Gastroesophageal sphincter (tissue), 4 donors: ENCODE measurements around the gene FADS6. TPM values are rescaled to one million over a fixed set of nuclear protein-coding genes. Genes with fewer than 3 reads are reported as not detected.

Experiments used
- ATAC-seq: fragments of 150-250 bp; one replicate; pipeline ENCODE4 v1.9.1; 2016; ENCODE audit warnings: mild to moderate bottlenecking, moderate library complexity
- H3K27ac ChIP-seq, 4 donors: fragments of 200-600 bp; sonication (generic) in 3 of 4; 1 replicate in 3 of 4; 2 replicates in 1 of 4; pipeline ENCODE4 v1.5.1; 2016 to 2019
- H3K27me3 ChIP-seq: fragments of 200-600 bp; sonication (generic); one replicate; pipeline ENCODE4 v1.5.1; 2019
- H3K36me3 ChIP-seq, 2 donors: fragments of 200-600 bp; sonication (generic); one replicate each; pipeline ENCODE4 v1.5.1; 2019; ENCODE audit warnings: control low read depth in 1 of 2
- H3K4me1 ChIP-seq, 3 donors: fragments of 200-600 bp; sonication (generic); 1 replicate in 2 of 3; 2 replicates in 1 of 3; pipeline ENCODE4 v1.5.1; 2016 to 2019; ENCODE audit warnings: control low read depth in 2 of 3
- H3K4me3 ChIP-seq, 2 donors: fragments of 200-600 bp; sonication (generic); one replicate each; pipeline ENCODE4 v1.5.1; 2019; ENCODE audit warnings: mild to moderate bottlenecking in 1 of 2, moderate library complexity in 1 of 2
- H3K9me3 ChIP-seq, 3 donors: fragments of 200-600 bp; sonication (generic); one replicate each; pipeline ENCODE4 v1.5.1; 2017 to 2019; ENCODE audit warnings: control low read depth in 2 of 3
- EP300 ChIP-seq: sonication (generic); formaldehyde crosslinking; IDR thresholded peaks from one replicate; pipeline ENCODE4 v1.6.1; 2017; ENCODE audit warnings: antibody characterized with exemption, mild to moderate bottlenecking
- POLR2A ChIP-seq, 2 donors: fragments of 450-650 bp; IDR thresholded peaks; one replicate each; pipeline ENCODE4 v1.6.1; 2017; ENCODE audit warnings: antibody characterized with exemption in 2 of 2, mild to moderate bottlenecking in 2 of 2, moderate library complexity in 1 of 2
- POLR2AphosphoS5 ChIP-seq: sonication (generic); formaldehyde crosslinking; IDR thresholded peaks from one replicate; pipeline ENCODE4 v1.6.1; 2017; ENCODE audit warnings: antibody characterized with exemption
- whole genome bisulfite sequencing, 2 donors: methylation state at CpG; one replicate each; pipeline ENCODE4 v1.1.5; 2018; ENCODE audit warnings: low coverage in 1 of 2; 5-methylcytosine and 5-hydroxymethylcytosine counted together
- total RNA-seq, 4 donors: library from RNA; depleted of rRNA; stranded (reverse); fragments of >200 nt; gene quantifications; one replicate each; pipeline ENCODE4 v1.1.0, GENCODE V29; 2016
- TF ChIP-seq, protein P1 (sequence below), 4 experiments: fragments of 200-600 bp in 2 of 4; fragments of 450-650 bp in 2 of 4; sonication (generic) in 1 of 4; IDR thresholded peaks; one replicate each; pipeline ENCODE4 v1.5.1; 2017 to 2019; ENCODE audit warnings: antibody characterized with exemption in 4 of 4, mild to moderate bottlenecking in 2 of 4, moderate library complexity in 2 of 4

FADS6 gene
- total RNA-seq, 4 donors from 2014 or later, result 0.37 TPM; not detected in 3

DNA sequence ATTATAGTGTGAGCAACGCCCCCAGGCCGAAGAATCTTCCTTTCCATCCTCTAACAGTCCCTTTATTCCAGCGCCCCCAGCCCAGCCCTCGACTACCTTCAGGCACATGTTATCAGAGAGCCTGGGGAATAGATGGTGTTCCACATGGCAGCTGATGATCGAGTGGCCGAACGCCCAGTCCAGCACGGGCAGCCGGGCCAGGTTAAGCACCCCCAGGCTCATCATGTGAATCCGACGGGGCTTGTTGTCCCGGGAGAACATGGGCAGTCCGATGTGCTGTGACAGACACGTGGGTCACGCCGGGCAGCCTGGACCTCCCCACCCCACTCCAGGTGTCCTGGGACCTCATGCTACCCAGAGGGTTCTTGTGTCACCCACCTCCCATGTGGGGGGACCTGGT lies 14.1 kb downstream of the FADS6 start:
- Histone ChIP-seq H3K36me3 (no peaks in the 10 kb centered on the region), H3K4me3 (no peak overlapping the region), H3K4me1 (no peaks in the 10 kb centered on the region), H3K27me3 (peaks cover 48% of the 10 kb centered on the region), H3K27ac (no peak overlapping the region), H3K9me3 (no peaks in the 10 kb centered on the region)
- TF ChIP-seq POLR2A (IDR thresholded peaks at IDR 0.05), result no peak
- no peak for TF ChIP-seq EP300
- no peak for TF ChIP-seq POLR2AphosphoS5
- TF ChIP-seq, protein P1, sequence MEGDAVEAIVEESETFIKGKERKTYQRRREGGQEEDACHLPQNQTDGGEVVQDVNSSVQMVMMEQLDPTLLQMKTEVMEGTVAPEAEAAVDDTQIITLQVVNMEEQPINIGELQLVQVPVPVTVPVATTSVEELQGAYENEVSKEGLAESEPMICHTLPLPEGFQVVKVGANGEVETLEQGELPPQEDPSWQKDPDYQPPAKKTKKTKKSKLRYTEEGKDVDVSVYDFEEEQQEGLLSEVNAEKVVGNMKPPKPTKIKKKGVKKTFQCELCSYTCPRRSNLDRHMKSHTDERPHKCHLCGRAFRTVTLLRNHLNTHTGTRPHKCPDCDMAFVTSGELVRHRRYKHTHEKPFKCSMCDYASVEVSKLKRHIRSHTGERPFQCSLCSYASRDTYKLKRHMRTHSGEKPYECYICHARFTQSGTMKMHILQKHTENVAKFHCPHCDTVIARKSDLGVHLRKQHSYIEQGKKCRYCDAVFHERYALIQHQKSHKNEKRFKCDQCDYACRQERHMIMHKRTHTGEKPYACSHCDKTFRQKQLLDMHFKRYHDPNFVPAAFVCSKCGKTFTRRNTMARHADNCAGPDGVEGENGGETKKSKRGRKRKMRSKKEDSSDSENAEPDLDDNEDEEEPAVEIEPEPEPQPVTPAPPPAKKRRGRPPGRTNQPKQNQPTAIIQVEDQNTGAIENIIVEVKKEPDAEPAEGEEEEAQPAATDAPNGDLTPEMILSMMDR (IDR thresholded peaks at IDR 0.05), result no peak
- ATAC-seq, result no peak
- WGBS, 2 donors, result 88% methylated on average over 3 of the region's 16 CpGs; no CpG with 5 or more reads in 1 of the 2 donors

GRCh38 chr17:74878658-74879057 lies 14.8 kb downstream of the FADS6 start:
- no peaks in the 10 kb centered on the region for H3K36me3 ChIP-seq
- TF ChIP-seq POLR2A (IDR thresholded peaks at IDR 0.05), result no peak
- TF ChIP-seq, protein P1 (IDR thresholded peaks at IDR 0.05), result no peak
- no peak for TF ChIP-seq EP300
- peaks cover 44% of the 10 kb centered on the region for H3K27me3 ChIP-seq
- H3K9me3 ChIP-seq, result no peaks in the 10 kb centered on the region
- ATAC-seq, result no peak
- 57 to 100% methylated on average over 1 to 2 of the region's 2 CpGs for WGBS, 2 donors
- peaks cover 0 to 5% (median 4%) of the 10 kb centered on the region in 3 donors for H3K4me1 ChIP-seq
- no peak overlapping the region for H3K27ac ChIP-seq
- no peak overlapping the region for H3K4me3 ChIP-seq

DNA sequence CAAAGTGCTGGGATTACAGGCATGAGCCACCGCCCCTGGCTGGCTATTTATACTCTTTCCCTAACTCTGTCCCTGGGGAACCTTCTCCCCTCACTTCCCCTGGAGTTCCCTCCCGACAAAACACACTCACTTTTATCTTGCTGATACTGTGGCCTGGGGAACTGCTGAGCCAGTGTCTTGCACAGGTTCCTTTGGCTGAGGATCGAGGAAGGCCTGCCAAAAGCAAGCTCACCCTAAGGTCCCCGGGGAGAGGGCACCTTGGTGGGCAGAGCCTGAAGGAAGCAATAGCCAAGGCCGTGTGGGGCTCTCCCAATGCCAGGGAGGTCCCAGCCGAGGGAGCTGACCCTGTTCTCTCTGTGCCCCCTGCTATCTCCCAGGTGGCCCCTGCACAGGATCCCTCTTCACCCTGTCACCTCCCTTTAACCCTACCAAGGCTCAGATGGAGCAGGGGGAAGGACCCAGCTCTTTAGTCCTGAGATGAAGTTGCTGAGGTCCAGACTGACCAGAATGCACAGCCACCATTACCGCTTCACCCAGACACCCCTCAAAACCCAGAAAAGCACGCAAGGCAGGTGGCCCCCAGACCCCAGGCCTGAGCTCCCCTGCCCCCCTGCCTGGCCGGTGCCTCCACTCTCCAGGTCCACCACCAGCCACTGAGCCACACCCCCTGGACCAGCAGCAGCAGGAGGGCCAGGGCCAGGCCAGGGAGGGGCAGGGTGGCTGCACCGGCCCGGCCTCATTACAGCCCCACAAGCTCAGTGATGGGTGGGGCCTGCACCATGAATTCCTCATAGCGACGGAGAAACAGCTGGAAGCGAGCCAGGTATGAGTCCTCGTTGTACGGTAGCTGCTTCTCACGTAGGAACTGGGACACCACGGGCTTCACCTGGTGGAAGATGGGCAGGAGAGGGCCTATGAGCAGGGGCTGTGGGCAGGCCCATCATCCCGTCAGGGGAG lies 15.6 kb downstream of the FADS6 start:
- Histone ChIP-seq H3K4me1 (peaks cover 0 to 6% (median 5%) of the 10 kb centered on the region in 3 donors), H3K36me3 (no peaks in the 10 kb centered on the region), H3K9me3 (no peaks in the 10 kb centered on the region), H3K27ac (no peak overlapping the region), H3K4me3 (no peak overlapping the region), H3K27me3 (peaks cover 39% of the 10 kb centered on the region)
- WGBS, 2 donors, result 72% methylated on average over 2 of the region's 19 CpGs; no CpG with 5 or more reads in 1 of the 2 donors
- ATAC-seq, result no peak
- TF ChIP-seq EP300 (no peak), POLR2AphosphoS5 (no peak), POLR2A (IDR thresholded peaks at IDR 0.05) (no peak)
- TF ChIP-seq, protein P1 (IDR thresholded peaks at IDR 0.05), result no peak

GRCh38 chr17:74875977-74876593 lies 17.3 kb downstream of the FADS6 start:
- 31 to 42% methylated on average over 3 to 4 of the region's 6 CpGs for WGBS, 2 donors
- no peaks in the 10 kb centered on the region for H3K36me3 ChIP-seq
- H3K27me3 ChIP-seq, result peaks cover 27% of the 10 kb centered on the region
- no peak for ATAC-seq
- peaks cover 0 to 23% (median 12%) of the 10 kb centered on the region in 3 donors for H3K4me1 ChIP-seq
- no peak overlapping the region for H3K4me3 ChIP-seq
- no peak overlapping the region for H3K27ac ChIP-seq
- H3K9me3 ChIP-seq, result no peaks in the 10 kb centered on the region
- TF ChIP-seq POLR2A (IDR thresholded peaks at IDR 0.05) (no peak), POLR2AphosphoS5 (no peak), EP300 (no peak)
- TF ChIP-seq, protein P1 (IDR thresholded peaks at IDR 0.05), result no peak
